Measurements from ENCODE around the gene ZNF785. TPM values are rescaled to one million over a fixed set of nuclear protein-coding genes. Genes with fewer than 3 reads are reported as not detected.
"Not testable (repeated sequence)": the region's sequence is repeated elsewhere in the genome, so short reads cannot be mapped to it uniquely, and the experiment has no call there.

Gene ZNF785
- 6.8 and 9.3 TPM in 2 replicates for total RNA-seq (2014; rRNA removed; shearing (Covaris generic))
- 4.1 and 4.6 TPM in 2 replicates for total RNA-seq (2022)
- percentile 41 among the genes with signal in this experiment for Bru-seq, nascent RNA
- percentile 42 among the genes with signal in this experiment for BruChase-seq, experiment 1, labeled RNA remaining after a 6-hour chase
- percentile 43 among the genes with signal in this experiment for BruChase-seq, experiment 2, labeled RNA remaining after a 2-hour chase
- long read RNA-seq, partial matches to known transcripts, result 0 of 10 reads
- long read RNA-seq, other reads (novel, unspliced or antisense), result 8 of 10 reads

- Histone ChIP-seq H3K27ac (ENCODE audit: low read depth, low read length, poor library complexity, severe bottlenecking) (peak within 1 kb of the TSS; percentile 27), H2AFZ (ENCODE audit: low read length) (peak within 1 kb of the TSS; percentile 77; the same call in 1 of the 2 replicates), H3K36me3 (ENCODE audit: insufficient read depth, low read length) (peaks cover 6% of the 10 kb centered on the region; the same call in 1 of the 2 replicates), H3K4me1 (ENCODE audit: insufficient read depth, low read length, poor library complexity, severe bottlenecking) (peaks cover 30% of the 10 kb centered on the region), H3K4me2 (ENCODE audit: low read length) (peak within 1 kb of the TSS; percentile 70), H4K20me1 (ENCODE audit: insufficient read depth, low read length) (no peaks in the 10 kb centered on the region), H3K79me2 (ENCODE audit: insufficient read depth, low read depth, low read length) (no peaks in the 10 kb centered on the region; the same call in 1 of the 2 replicates), H3K4me3 (ENCODE audit: low read depth, low read length, poor library complexity, severe bottlenecking) (peak within 1 kb of the TSS; percentile 66), H3K9me2 (ENCODE audit: insufficient read depth, low read length) (no peaks in the 10 kb centered on the region), H3K9me3 (ENCODE audit: low read length) (no peaks in the 10 kb centered on the region)
- ChIA-PET CTCF (ENCODE audit: unreplicated experiment) (interaction anchor here (1.6 kb wide), 1 partner anchor 27 kb away, joined by 3 read pairs; the partner anchor contains the start of gene ZNF764), POLR2A (interaction anchor here (0.7 to 0.9 kb wide), 2 partner anchors 13 to 17 kb away, joined by 3 read pairs; no protein-coding TSS in a partner anchor)
- intact Hi-C loops (cut with micrococcal nuclease; ENCODE audit: unreplicated experiment), result no loop called here
- DNase-seq (ENCODE audit: low spot score), result peak; percentile 95
- no TSS peak for BruUV-seq (replicated peaks)
- TF ChIP-seq EZH2phosphoT487 (IDR thresholded peaks at IDR 0.05; ENCODE audit: borderline replicate concordance, low read depth, low read length), result no peak
- peak; percentile 59 for TF ChIP-seq CTCF (conservative IDR thresholded peaks at IDR 0.05; ENCODE audit: low read length)
These were observed at the start of gene ZNF785 for GRCh38 chr16:30585400-30586191. TSS of gene ZNF785 (minus strand) at chr16:30585697. CDS start at chr16:30585611, 86 bp downstream.

DNA sequence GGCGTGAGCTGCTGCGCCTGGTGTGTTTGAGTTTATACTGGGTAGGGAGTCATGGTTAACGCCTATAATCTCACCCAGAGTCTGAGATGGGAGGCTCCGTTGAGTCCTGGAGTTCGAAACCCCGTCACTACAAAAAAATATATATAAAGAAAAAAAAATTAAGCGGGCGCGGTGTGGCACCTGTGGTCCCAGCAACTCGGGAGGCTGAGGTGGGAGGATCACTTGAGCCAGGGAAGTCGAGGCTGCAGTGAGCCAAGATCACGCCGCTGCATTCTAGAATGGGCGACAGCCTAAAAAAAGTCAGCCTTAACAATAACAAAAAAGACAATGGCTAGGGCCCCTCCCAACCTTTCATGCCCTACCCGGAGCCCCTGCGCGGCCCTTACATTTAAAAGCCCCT, 48.0 kb upstream of the ZNF785 start:
- H4K20me1 ChIP-seq (ENCODE audit: insufficient read depth, low read length), result no peaks in the 10 kb centered on the region
- TSS peak; percentile 98 for BruUV-seq (replicated peaks)
- POLR2A ChIA-PET, result interaction anchor here (1.0 to 1.1 kb wide), 2 partner anchors 10 to 25 kb away, joined by 3 read pairs; partner anchors contain the start of gene FBRS
- no peaks in the 10 kb centered on the region for H3K9me3 ChIP-seq (ENCODE audit: low read length)
- TF ChIP-seq CTCF (conservative IDR thresholded peaks at IDR 0.05; ENCODE audit: low read length), result no peak
- TF ChIP-seq EZH2phosphoT487 (IDR thresholded peaks at IDR 0.05; ENCODE audit: borderline replicate concordance, low read depth, low read length), result no peak
- no peak for DNase-seq (ENCODE audit: low spot score)
- H3K79me2 ChIP-seq (ENCODE audit: insufficient read depth, low read depth, low read length), result peaks cover 12% of the 10 kb centered on the region; the same call in 1 of the 2 replicates
- no peaks in the 10 kb centered on the region for H3K9me2 ChIP-seq (ENCODE audit: insufficient read depth, low read length)
- H2AFZ ChIP-seq (ENCODE audit: low read length), result peak overlapping the region; percentile 57; the same call in 1 of the 2 replicates
- peak overlapping the region; percentile 65 for H3K27ac ChIP-seq (ENCODE audit: low read depth, low read length, poor library complexity, severe bottlenecking)
- peak overlapping the region; percentile 68 for H3K4me2 ChIP-seq (ENCODE audit: low read length)
- H3K4me3 ChIP-seq (ENCODE audit: low read depth, low read length, poor library complexity, severe bottlenecking), result peak overlapping the region; percentile 88
- intact Hi-C loops (cut with micrococcal nuclease; ENCODE audit: unreplicated experiment), result no loop called here
- peaks cover 23% of the 10 kb centered on the region for H3K4me1 ChIP-seq (ENCODE audit: insufficient read depth, low read length, poor library complexity, severe bottlenecking)
- CTCF ChIA-PET (ENCODE audit: unreplicated experiment), result interaction anchor here (0.9 kb wide), 1 partner anchor 99 kb away, joined by 5 read pairs; the partner anchor contains the start of gene ZNF747
- no peaks in the 10 kb centered on the region for H3K36me3 ChIP-seq (ENCODE audit: insufficient read depth, low read length)

DNA sequence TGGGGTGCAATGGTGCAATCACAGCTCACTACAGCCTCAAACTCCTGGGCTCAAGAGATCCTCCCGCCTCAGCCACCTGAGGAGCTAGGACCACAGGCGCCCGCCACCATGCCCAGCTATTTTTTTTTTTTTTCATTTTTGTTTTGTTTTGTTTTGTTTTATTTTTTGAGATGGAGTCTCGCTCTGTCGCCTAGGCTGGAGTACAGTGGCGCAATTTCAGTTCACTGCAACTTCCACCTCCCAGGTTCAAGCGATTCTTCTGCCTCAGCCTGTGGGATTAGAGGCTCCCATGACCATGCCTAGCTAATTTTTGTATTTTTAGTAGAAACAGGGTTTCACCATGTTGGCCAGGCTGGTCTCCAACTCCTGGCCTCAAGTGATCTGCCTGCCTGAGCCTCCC, 47.0 kb upstream of the ZNF785 start:
- POLR2A ChIA-PET, result interaction anchor here (0.6 to 0.9 kb wide), 5 partner anchors 12 to 911 kb away, joined by 3 to 5 read pairs (median 3); partner anchors contain the start of gene SRCAP
- H2AFZ ChIP-seq (ENCODE audit: low read length); DNase-seq (ENCODE audit: low spot score); intact Hi-C loops (cut with micrococcal nuclease; ENCODE audit: unreplicated experiment); BruUV-seq (replicated peaks); H3K9me2 ChIP-seq (ENCODE audit: insufficient read depth, low read length); CTCF ChIA-PET (ENCODE audit: unreplicated experiment); H3K4me2 ChIP-seq (ENCODE audit: low read length); H3K27ac ChIP-seq (ENCODE audit: low read depth, low read length, poor library complexity, severe bottlenecking); H3K4me3 ChIP-seq (ENCODE audit: low read depth, low read length, poor library complexity, severe bottlenecking); H4K20me1 ChIP-seq (ENCODE audit: insufficient read depth, low read length); H3K36me3 ChIP-seq (ENCODE audit: insufficient read depth, low read length); H3K9me3 ChIP-seq (ENCODE audit: low read length): not testable (repeated sequence)
- H3K4me1 ChIP-seq (ENCODE audit: insufficient read depth, low read length, poor library complexity, severe bottlenecking), result peaks cover 24% of the 10 kb centered on the region
- H3K79me2 ChIP-seq (ENCODE audit: insufficient read depth, low read depth, low read length), result peaks cover 12% of the 10 kb centered on the region; the same call in 1 of the 2 replicates
